KOPT-K1 (cell line): ENCODE results near the gene TRIM27.
"Not testable (repeated sequence)": the region's sequence is repeated elsewhere in the genome, so short reads cannot be mapped to it uniquely, and the experiment has no call there.

Experiments
- H3K27ac ChIP-seq: fragments of 200-600 bp; sonication (generic); 2 replicates; pipeline ENCODE4 v1.5.1; 2016; ENCODE audit warnings: antibody characterized with exemption, mild to moderate bottlenecking, low read depth, low read length; ENCODE audit not compliant: poor library complexity, severe bottlenecking
- H3K36me3 ChIP-seq: fragments of 200-600 bp; sonication (generic); 2 replicates; pipeline ENCODE4 v1.5.1; 2017; ENCODE audit warnings: antibody characterized with exemption, mild to moderate bottlenecking, low read length, moderate library complexity; ENCODE audit not compliant: insufficient read depth
- H3K9me3 ChIP-seq: fragments of 200-600 bp; sonication (generic); 2 replicates; pipeline ENCODE4 v1.5.1; 2017; ENCODE audit warnings: antibody characterized with exemption, low read length, mild to moderate bottlenecking; ENCODE audit not compliant: insufficient read depth, poor library complexity, severe bottlenecking

Gene TRIM27, protein sequence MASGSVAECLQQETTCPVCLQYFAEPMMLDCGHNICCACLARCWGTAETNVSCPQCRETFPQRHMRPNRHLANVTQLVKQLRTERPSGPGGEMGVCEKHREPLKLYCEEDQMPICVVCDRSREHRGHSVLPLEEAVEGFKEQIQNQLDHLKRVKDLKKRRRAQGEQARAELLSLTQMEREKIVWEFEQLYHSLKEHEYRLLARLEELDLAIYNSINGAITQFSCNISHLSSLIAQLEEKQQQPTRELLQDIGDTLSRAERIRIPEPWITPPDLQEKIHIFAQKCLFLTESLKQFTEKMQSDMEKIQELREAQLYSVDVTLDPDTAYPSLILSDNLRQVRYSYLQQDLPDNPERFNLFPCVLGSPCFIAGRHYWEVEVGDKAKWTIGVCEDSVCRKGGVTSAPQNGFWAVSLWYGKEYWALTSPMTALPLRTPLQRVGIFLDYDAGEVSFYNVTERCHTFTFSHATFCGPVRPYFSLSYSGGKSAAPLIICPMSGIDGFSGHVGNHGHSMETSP

GRCh38 chr6:28923318-28924102, at the start of gene TRIM27:
Gene TRIM27, minus strand, starts transcription at chr6:28923985. Its CDS starts 353 bp downstream, at chr6:28923632.
- peaks cover 34% of the 10 kb centered on the region for H3K36me3 ChIP-seq
- H3K27ac ChIP-seq: peak within 1 kb of the TSS; percentile 93
- no peaks in the 10 kb centered on the region for H3K9me3 ChIP-seq

- H3K9me3 ChIP-seq: peaks cover 17% of the 10 kb centered on the region
- not testable (repeated sequence) for H3K27ac ChIP-seq, H3K36me3 ChIP-seq
Measured at GRCh38 chr6:28970056-28970455, 46.3 kb upstream of the TRIM27 start.

DNA sequence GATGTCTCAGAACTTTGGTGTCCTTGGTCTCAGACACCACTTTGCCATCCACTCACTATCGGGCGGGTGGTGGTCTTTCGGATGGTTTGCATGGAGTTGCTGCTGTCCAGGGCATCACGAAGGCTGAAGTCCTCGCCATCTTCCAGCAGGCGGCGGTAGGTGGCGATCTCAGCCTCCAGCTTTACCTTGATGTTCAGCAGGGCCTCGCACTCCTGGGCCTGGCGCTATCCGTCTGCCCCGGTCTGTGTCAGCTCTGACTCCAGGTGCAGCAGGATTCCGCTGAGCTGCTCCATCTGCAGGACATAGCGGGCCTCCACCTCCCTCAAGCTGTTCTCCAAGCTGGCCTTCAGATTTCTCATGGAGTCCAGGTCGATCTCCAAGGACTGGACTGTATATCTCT, 45.3 kb upstream of the TRIM27 start:
- Histone ChIP-seq H3K9me3 (peaks cover 17% of the 10 kb centered on the region), H3K36me3 (no peaks in the 10 kb centered on the region), H3K27ac (no peak overlapping the region)

GRCh38 chr6:28968476-28968875, 44.7 kb upstream of the TRIM27 start:
- no peaks in the 10 kb centered on the region for H3K36me3 ChIP-seq
- peaks cover 17% of the 10 kb centered on the region for H3K9me3 ChIP-seq
- no peak overlapping the region for H3K27ac ChIP-seq

DNA sequence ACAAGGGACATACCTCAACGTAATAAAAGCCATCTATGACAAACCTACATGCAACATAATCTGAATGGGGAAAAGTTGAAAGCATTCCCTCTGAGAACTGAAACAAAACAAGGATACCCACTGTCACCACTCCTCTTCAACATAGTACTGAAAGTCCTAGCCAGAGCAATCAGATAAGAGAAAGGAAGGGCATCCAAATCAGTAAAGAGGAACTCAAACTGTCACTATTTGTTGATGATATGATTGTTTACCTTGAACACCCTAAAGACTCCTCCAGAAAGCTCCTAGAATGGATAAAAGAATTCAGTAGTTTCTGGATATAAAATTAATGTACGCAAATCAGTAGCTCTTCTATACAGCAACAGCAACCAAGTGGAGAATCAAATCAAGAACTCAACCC, 41.9 kb upstream of the TRIM27 start:
- H3K9me3 ChIP-seq: peaks cover 17% of the 10 kb centered on the region
- no peaks in the 10 kb centered on the region for H3K36me3 ChIP-seq
- no peak overlapping the region for H3K27ac ChIP-seq

DNA sequence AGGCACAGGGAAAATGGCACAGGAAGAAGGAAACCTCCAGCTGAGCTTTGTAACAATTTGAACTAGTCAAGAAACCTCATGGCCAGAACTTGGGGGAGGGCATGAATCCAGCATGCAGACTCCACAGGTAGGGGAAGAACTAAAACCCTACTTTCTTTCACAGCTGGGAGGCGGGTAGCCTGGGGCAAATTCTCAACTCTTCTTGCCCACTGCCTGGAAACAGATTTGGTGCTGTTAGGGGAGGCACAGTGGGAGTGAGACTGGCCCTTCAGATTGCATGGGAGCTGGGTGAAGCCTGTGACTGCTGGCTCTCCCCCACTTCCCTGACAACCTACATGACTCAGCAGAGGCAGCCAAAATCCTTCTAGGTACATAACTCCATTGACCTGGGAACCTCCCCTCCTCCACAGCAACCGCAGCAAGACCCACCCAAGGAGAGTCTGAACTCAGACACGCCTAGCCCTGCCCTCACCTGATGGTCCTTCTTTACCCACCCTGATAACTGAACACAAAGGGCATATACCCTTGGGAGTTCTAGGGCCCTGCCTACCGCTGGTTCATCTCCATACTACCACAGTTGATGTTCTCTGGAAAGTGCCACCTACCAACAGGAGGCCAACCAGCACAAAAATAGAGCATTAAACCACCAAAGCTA, 37.2 kb upstream of the TRIM27 start:
- Histone ChIP-seq H3K36me3 (no peaks in the 10 kb centered on the region), H3K27ac (no peak overlapping the region), H3K9me3 (peaks cover 4% of the 10 kb centered on the region)

- not testable (repeated sequence) for H3K27ac ChIP-seq, H3K9me3 ChIP-seq, H3K36me3 ChIP-seq
Measured at GRCh38 chr6:28958561-28959243, 34.9 kb upstream of the TRIM27 start.

DNA sequence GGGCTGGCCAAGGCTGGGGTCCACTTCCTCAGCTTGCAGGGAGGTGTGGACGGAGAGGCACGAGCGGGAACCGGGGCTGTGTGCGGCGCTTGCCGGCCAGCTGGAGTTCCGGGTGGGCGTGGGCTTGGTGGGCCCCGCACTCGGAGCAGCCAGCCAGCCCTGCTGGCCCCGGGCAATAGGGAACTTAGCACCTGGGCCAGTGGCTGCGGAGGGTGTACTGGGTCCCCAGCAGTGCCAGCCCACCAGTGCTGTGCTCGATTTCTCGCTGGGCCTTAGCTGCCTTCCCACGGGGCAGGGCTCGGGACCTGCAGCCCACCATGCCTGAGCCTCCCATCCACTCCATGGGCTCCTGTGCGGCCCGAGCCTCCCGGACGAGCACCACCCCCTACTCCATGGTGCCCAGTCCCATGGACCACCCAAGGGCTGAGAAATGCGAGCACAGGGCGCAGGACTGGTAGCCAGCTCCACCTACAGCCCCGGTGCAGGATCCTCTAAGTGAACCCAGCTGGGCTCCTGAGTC, 34.1 kb upstream of the TRIM27 start:
- H3K9me3 ChIP-seq, H3K27ac ChIP-seq, H3K36me3 ChIP-seq: not testable (repeated sequence)

GRCh38 chr6:28956331-28956730, 32.5 kb upstream of the TRIM27 start:
- Histone ChIP-seq H3K9me3 (no peaks in the 10 kb centered on the region), H3K27ac (no peak overlapping the region), H3K36me3 (no peaks in the 10 kb centered on the region)

DNA sequence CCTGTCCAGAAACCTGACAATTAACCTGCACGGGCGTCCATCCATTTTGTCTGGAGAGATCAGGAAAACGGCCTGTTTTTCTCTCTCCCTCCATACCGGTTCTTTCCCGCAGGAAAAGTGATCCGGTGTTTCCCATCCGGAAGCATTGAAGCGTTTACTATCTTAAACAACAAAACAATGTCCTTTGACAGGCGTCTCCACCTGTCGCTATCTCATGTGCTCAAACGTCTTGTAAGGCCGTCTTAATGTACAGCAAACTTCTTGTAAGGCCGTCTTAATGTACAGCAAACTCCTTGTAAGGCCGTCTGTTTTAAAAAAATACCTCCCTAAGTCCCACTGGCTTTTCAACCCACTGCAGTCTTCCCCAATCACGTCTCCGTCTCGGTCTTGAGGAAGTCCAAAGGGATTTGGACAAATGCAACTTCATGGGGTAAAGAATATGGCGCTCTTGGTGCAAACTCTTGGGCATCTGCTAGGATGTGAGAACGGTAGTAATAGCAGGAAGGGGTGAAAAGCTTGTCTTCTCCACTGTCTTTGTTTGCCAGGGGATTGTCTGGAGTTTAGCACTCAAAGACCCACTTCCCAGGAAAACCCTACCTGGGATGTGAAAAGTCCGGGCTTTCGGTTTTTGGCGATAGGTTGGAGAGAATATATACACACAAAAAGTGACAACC, 29.9 kb upstream of the TRIM27 start:
- H3K27ac ChIP-seq: no peak overlapping the region
- H3K36me3 ChIP-seq: no peaks in the 10 kb centered on the region
- no peaks in the 10 kb centered on the region for H3K9me3 ChIP-seq

DNA sequence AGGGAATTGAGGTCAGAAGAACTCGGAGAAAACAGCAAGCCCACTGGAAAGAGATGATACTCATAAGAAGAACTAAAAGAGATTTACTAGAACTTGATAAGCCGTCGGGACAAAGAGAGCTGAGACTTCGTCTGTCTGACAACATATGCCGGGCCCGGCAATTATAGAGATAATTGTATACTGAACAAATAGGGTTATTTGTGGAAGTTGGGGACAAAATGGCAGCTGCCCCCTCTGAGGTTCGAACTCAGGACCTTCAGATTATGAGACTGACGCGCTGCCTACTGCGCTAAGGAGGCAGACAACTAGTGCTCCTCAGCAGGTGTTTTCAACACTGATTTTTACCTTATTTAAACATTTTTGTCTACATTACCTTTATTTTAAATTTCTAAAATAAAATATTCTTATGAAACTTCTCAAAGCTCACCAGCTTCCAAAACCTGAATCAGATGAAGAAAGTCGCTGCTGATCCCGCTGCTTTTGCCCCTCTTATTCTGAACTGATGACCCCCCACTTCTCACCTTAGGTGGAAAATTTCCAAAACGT, 29.3 kb upstream of the TRIM27 start:
- H3K27ac ChIP-seq: no peak overlapping the region
- H3K9me3 ChIP-seq: no peaks in the 10 kb centered on the region
- no peaks in the 10 kb centered on the region for H3K36me3 ChIP-seq

DNA sequence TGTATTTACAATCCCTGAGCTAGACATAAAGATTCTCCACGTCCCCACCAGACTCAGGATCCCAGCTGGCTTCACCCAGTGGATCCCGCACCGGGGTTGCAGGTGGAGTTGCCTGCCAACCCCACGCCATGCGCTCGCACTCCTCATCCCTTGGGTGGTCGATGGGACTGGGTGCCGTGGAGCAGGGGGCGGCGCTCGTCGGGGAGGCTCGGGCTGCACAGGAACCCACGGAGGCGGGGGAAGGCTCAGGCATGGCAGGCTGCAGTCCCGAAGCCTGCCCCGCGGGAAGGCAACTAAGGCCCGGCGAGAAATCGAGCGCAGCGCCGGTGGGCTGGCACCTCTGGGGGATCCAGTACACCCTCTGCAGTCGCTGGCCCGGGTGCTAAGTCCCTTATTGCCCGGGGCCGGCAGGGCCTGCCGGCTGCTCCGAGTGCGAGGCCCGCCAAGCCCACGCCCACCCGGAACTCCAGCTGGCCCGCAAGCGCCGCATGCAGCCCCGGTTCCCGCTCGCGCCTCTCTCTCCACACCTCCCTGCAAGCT, 25.9 kb upstream of the TRIM27 start:
- not testable (repeated sequence) for H3K36me3 ChIP-seq, H3K9me3 ChIP-seq, H3K27ac ChIP-seq

- H3K27ac ChIP-seq: no peak overlapping the region
- H3K36me3 ChIP-seq: no peaks in the 10 kb centered on the region
Measured at GRCh38 chr6:28948782-28949486, 25.1 kb upstream of the TRIM27 start.

More at GRCh38 chr6:28948782-28949486, 25.1 kb upstream of the TRIM27 start:
- no peaks in the 10 kb centered on the region for H3K9me3 ChIP-seq
